IPS-15b (cell line): Measurements from ENCODE around the gene TBX18.

Experiments used
- H3K27me3 ChIP-seq: one replicate; pipeline ENCODE4 v1.6.1; 2013; ENCODE audit warnings: low read length; ENCODE audit not compliant: control insufficient read depth, insufficient read depth
- H3K36me3 ChIP-seq: one replicate; pipeline ENCODE4 v1.6.1; 2013; ENCODE audit warnings: low read length; ENCODE audit not compliant: control insufficient read depth, insufficient read depth
- H3K4me1 ChIP-seq: one replicate; pipeline ENCODE4 v1.6.1; 2013; ENCODE audit warnings: mild to moderate bottlenecking, low read length; ENCODE audit not compliant: control insufficient read depth, insufficient read depth
- H3K4me3 ChIP-seq: one replicate; pipeline ENCODE4 v1.5.1; 2013; ENCODE audit warnings: low read depth, low read length
- H3K9ac ChIP-seq: one replicate; pipeline ENCODE4 v1.6.1; 2013; ENCODE audit warnings: low read depth, mild to moderate bottlenecking, low read length
- H3K9me3 ChIP-seq: one replicate; pipeline ENCODE4 v1.6.1; 2013; ENCODE audit warnings: mild to moderate bottlenecking, low read length; ENCODE audit not compliant: control insufficient read depth, insufficient read depth

The TBX18 gene

GRCh38 chr6:84764332-84765049, at the start of gene TBX18:
Gene TBX18, minus strand, starts transcription at chr6:84764598. Its CDS starts 417 bp downstream, at chr6:84764181.
- Histone ChIP-seq H3K27me3 (peaks cover 97% of the 10 kb centered on the region), H3K9ac (no peak within 1 kb of the TSS), H3K4me1 (no peaks in the 10 kb centered on the region), H3K36me3 (no peaks in the 10 kb centered on the region), H3K9me3 (no peaks in the 10 kb centered on the region), H3K4me3 (peak within 1 kb of the TSS; percentile 55)

GRCh38 chr6:84811351-84811750, 47.0 kb upstream of the TBX18 start:
- H3K4me1 ChIP-seq = no peaks in the 10 kb centered on the region
- H3K9ac ChIP-seq = no peak overlapping the region
- H3K9me3 ChIP-seq = no peaks in the 10 kb centered on the region
- H3K36me3 ChIP-seq = no peaks in the 10 kb centered on the region
- H3K4me3 ChIP-seq = no peak overlapping the region
- no peaks in the 10 kb centered on the region for H3K27me3 ChIP-seq

- Histone ChIP-seq H3K9ac (no peak overlapping the region), H3K27me3 (no peaks in the 10 kb centered on the region), H3K4me3 (no peak overlapping the region), H3K36me3 (no peaks in the 10 kb centered on the region), H3K9me3 (no peaks in the 10 kb centered on the region), H3K4me1 (no peaks in the 10 kb centered on the region)
These were observed 45.1 kb upstream of the TBX18 start for GRCh38 chr6:84809455-84809854.

- H3K4me1 ChIP-seq = no peaks in the 10 kb centered on the region
- no peaks in the 10 kb centered on the region for H3K36me3 ChIP-seq
- H3K4me3 ChIP-seq = no peak overlapping the region
- no peaks in the 10 kb centered on the region for H3K9me3 ChIP-seq
- no peak overlapping the region for H3K9ac ChIP-seq
- H3K27me3 ChIP-seq = no peaks in the 10 kb centered on the region
These were observed 44.2 kb upstream of the TBX18 start for GRCh38 chr6:84808491-84809061.

GRCh38 chr6:84805145-84805544, 40.7 kb upstream of the TBX18 start:
- Histone ChIP-seq H3K4me3 (no peak overlapping the region), H3K27me3 (no peaks in the 10 kb centered on the region), H3K4me1 (no peaks in the 10 kb centered on the region), H3K9me3 (no peaks in the 10 kb centered on the region), H3K36me3 (no peaks in the 10 kb centered on the region), H3K9ac (no peak overlapping the region)

GRCh38 chr6:84804720-84805119, 40.3 kb upstream of the TBX18 start:
- Histone ChIP-seq H3K4me3 (no peak overlapping the region), H3K36me3 (no peaks in the 10 kb centered on the region), H3K4me1 (no peaks in the 10 kb centered on the region), H3K9me3 (no peaks in the 10 kb centered on the region), H3K9ac (no peak overlapping the region), H3K27me3 (no peaks in the 10 kb centered on the region)

GRCh38 chr6:84801250-84801649, 36.9 kb upstream of the TBX18 start:
- Histone ChIP-seq H3K9me3 (no peaks in the 10 kb centered on the region), H3K36me3 (no peaks in the 10 kb centered on the region), H3K27me3 (no peaks in the 10 kb centered on the region), H3K4me1 (no peaks in the 10 kb centered on the region), H3K9ac (no peak overlapping the region), H3K4me3 (no peak overlapping the region)

- no peak overlapping the region for H3K4me3 ChIP-seq
- H3K27me3 ChIP-seq = no peaks in the 10 kb centered on the region
- no peaks in the 10 kb centered on the region for H3K4me1 ChIP-seq
- no peaks in the 10 kb centered on the region for H3K36me3 ChIP-seq
- H3K9ac ChIP-seq = no peak overlapping the region
- H3K9me3 ChIP-seq = no peaks in the 10 kb centered on the region
These were observed 33.9 kb upstream of the TBX18 start for GRCh38 chr6:84798257-84798656.

- H3K9me3 ChIP-seq = no peaks in the 10 kb centered on the region
- H3K36me3 ChIP-seq = no peaks in the 10 kb centered on the region
- H3K4me1 ChIP-seq = no peaks in the 10 kb centered on the region
- no peak overlapping the region for H3K9ac ChIP-seq
- no peaks in the 10 kb centered on the region for H3K27me3 ChIP-seq
- H3K4me3 ChIP-seq = no peak overlapping the region
These were observed 31.9 kb upstream of the TBX18 start for GRCh38 chr6:84796343-84796742.

GRCh38 chr6:84791927-84792326, 27.5 kb upstream of the TBX18 start:
- Histone ChIP-seq H3K27me3 (no peaks in the 10 kb centered on the region), H3K9me3 (no peaks in the 10 kb centered on the region), H3K36me3 (no peaks in the 10 kb centered on the region), H3K4me3 (no peak overlapping the region), H3K4me1 (no peaks in the 10 kb centered on the region), H3K9ac (no peak overlapping the region)

- Histone ChIP-seq H3K36me3 (no peaks in the 10 kb centered on the region), H3K4me3 (no peak overlapping the region), H3K9me3 (no peaks in the 10 kb centered on the region)
These were observed 26.8 kb upstream of the TBX18 start for GRCh38 chr6:84791233-84791632.

GRCh38 chr6:84789170-84789569, 24.8 kb upstream of the TBX18 start:
- H3K36me3 ChIP-seq = no peaks in the 10 kb centered on the region
- H3K9ac ChIP-seq = no peak overlapping the region
- peaks cover 6% of the 10 kb centered on the region for H3K4me1 ChIP-seq
- no peak overlapping the region for H3K4me3 ChIP-seq
- H3K9me3 ChIP-seq = no peaks in the 10 kb centered on the region
- peaks cover 4% of the 10 kb centered on the region for H3K27me3 ChIP-seq

More at GRCh38 chr6:84791233-84791632, 26.8 kb upstream of the TBX18 start:
- Histone ChIP-seq H3K27me3 (no peaks in the 10 kb centered on the region), H3K4me1 (no peaks in the 10 kb centered on the region), H3K9ac (no peak overlapping the region)
